ENCODE data around the gene SEPTIN7. TPM values are rescaled to one million over a fixed set of nuclear protein-coding genes. Genes with fewer than 3 reads are reported as not detected.

The SEPTIN7 gene
- total and polyA plus RNA-seq, 4 donors, result 270 to 357 (median 314) TPM

GRCh38 chr7:35799846-35800717 lies 775 bp upstream of the SEPTIN7 start:
- ATAC-seq (ENCODE audit: low FRiP score) (peak; percentile 90), DNase-seq (peak; percentile 93 to 95)
- Histone ChIP-seq H3K9me3 (ENCODE audit: control insufficient read depth, low read length) (no peaks in the 10 kb centered on the region), H3K27ac (ENCODE audit: low read depth in 1 of 2, low read length in 2 of 2) (peak overlapping the region; percentile 77 to 85), H3K4me1 (ENCODE audit: control insufficient read depth in 1 of 2, insufficient read depth in 2 of 2, low read length in 2 of 2) (peaks cover 0 to 4% of the 10 kb centered on the region in 2 donors), H3K27me3 (ENCODE audit: control insufficient read depth in 1 of 2, insufficient read depth in 2 of 2, low read length in 1 of 2) (no peaks in the 10 kb centered on the region), H3K36me3 (ENCODE audit: control insufficient read depth in 1 of 2, insufficient read depth in 2 of 2, low read length in 1 of 2) (no peaks in the 10 kb centered on the region), H3K4me3 (ENCODE audit: low read length in 2 of 2) (peak overlapping the region; percentile 14 to 75)
- intact Hi-C loops (cut with DNase I), result loop anchor here (5.0 to 10.0 kb wide), 4 partner anchors 37 to 315 kb away; no protein-coding TSS in a partner anchor
- WGBS, 2 donors, result 1% methylated on average over 37 of the region's 37 CpGs

DNA sequence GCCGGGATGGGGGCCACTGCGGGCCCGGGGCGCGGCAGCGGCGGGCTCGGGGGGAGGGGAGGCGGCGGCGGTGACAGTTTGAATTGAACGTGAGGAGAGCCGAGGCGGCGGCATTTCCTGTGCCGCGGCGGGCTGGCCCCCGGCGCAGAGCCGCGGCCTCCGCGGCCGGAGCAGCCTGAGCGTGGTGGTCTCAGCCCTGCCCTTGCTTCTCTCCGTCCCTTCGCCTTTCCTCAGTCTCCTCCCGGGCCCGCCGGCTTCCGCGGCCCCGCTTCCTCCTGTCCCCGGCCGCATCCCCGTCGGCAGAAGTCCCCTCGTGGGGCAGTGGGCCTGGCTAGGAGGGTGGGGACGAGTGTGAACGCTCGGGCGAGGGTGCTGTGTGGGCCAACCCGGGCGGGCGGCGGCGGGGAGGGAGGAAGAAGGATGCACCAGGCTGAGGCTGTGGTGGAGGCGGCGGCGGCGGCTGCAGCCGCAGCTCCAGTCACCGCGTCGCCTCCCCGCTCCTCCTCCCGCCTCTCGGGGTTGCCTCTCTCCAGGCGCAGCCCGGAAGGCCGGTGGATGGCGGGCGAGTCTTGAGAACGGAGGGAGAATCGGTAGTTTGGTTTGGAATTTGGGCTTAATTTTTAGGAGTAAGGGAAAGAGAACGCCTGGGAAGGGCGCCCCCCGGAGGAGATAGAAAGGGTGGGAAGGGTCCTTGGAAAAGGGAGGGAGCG lies 690 bp downstream of the SEPTIN7 start:
- Histone ChIP-seq H3K9me3 (ENCODE audit: control insufficient read depth, low read length) (no peaks in the 10 kb centered on the region), H3K27me3 (ENCODE audit: control insufficient read depth in 1 of 2, insufficient read depth in 2 of 2, low read length in 1 of 2) (no peaks in the 10 kb centered on the region), H3K27ac (ENCODE audit: low read depth in 1 of 2, low read length in 2 of 2) (peak overlapping the region; percentile 65 to 74), H3K4me3 (ENCODE audit: low read length in 2 of 2) (peak overlapping the region; percentile 66 to 69), H3K36me3 (ENCODE audit: control insufficient read depth in 1 of 2, insufficient read depth in 2 of 2, low read length in 1 of 2) (no peaks in the 10 kb centered on the region), H3K4me1 (ENCODE audit: control insufficient read depth in 1 of 2, insufficient read depth in 2 of 2, low read length in 2 of 2) (peaks cover 0 to 4% of the 10 kb centered on the region in 2 donors)
- intact Hi-C loops (cut with DNase I), result loop anchor here in 1 of 2 donors (5.0 kb wide), 2 partner anchors 36 to 84 kb away; no protein-coding TSS in a partner anchor
- WGBS, 2 donors, result 0% methylated on average over 56 to 70 of the region's 70 CpGs
- DNase-seq (peak; percentile 85 to 91), ATAC-seq (ENCODE audit: low FRiP score) (peak; percentile 66)

GRCh38 chr7:35802102-35802466 lies 1.2 kb downstream of the SEPTIN7 start:
- Histone ChIP-seq H3K27ac (ENCODE audit: low read depth in 1 of 2, low read length in 2 of 2) (peak overlapping the region; percentile 65 to 74), H3K9me3 (ENCODE audit: control insufficient read depth, low read length) (no peaks in the 10 kb centered on the region), H3K4me3 (ENCODE audit: low read length in 2 of 2) (peak overlapping the region; percentile 66 to 69), H3K36me3 (ENCODE audit: control insufficient read depth in 1 of 2, insufficient read depth in 2 of 2, low read length in 1 of 2) (no peaks in the 10 kb centered on the region), H3K27me3 (ENCODE audit: control insufficient read depth in 1 of 2, insufficient read depth in 2 of 2, low read length in 1 of 2) (no peaks in the 10 kb centered on the region), H3K4me1 (ENCODE audit: control insufficient read depth in 1 of 2, insufficient read depth in 2 of 2, low read length in 2 of 2) (peaks cover 0 to 4% of the 10 kb centered on the region in 2 donors)
- WGBS, 2 donors, result 0 to 1% methylated on average over 4 of the region's 4 CpGs
- intact Hi-C loops (cut with DNase I), result loop anchor here in 1 of 2 donors (5.0 kb wide), 2 partner anchors 35 to 85 kb away; no protein-coding TSS in a partner anchor
- ATAC-seq (ENCODE audit: low FRiP score) (no peak), DNase-seq (no peak)

DNA sequence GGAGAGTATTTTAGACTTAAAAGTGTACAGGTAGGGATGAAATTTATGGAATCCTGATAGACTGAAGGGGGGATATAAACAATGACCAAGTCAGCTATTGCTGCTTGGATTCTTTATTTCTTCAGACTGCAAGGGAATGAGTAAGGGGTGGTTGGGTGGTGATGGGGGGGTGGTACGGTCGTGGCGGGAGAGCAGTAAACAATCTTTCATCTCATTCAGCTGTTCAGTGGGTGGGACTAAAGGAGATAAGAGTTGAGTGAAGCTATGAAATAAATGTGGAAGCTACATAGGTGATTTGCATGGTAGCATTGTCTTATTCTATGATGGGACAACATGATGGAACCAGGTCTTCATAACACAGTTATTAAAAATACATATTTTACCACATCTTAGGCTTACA lies 1.8 kb downstream of the SEPTIN7 start:
- H3K27me3 ChIP-seq (ENCODE audit: control insufficient read depth in 1 of 2, insufficient read depth in 2 of 2, low read length in 1 of 2), result no peaks in the 10 kb centered on the region
- peak overlapping the region in 1 of 2 donors; percentile 20 for H3K27ac ChIP-seq (ENCODE audit: low read depth in 1 of 2, low read length in 2 of 2)
- H3K9me3 ChIP-seq (ENCODE audit: control insufficient read depth, low read length), result no peaks in the 10 kb centered on the region
- DNase-seq (no peak), ATAC-seq (ENCODE audit: low FRiP score) (no peak)
- 6 to 7% methylated on average over 3 of the region's 3 CpGs for WGBS, 2 donors
- peaks cover 0 to 4% of the 10 kb centered on the region in 2 donors for H3K4me1 ChIP-seq (ENCODE audit: control insufficient read depth in 1 of 2, insufficient read depth in 2 of 2, low read length in 2 of 2)
- intact Hi-C loops (cut with DNase I), result loop anchor here in 1 of 2 donors (5.0 kb wide), 2 partner anchors 35 to 85 kb away; no protein-coding TSS in a partner anchor
- peak overlapping the region; percentile 40 to 66 for H3K4me3 ChIP-seq (ENCODE audit: low read length in 2 of 2)
- no peaks in the 10 kb centered on the region for H3K36me3 ChIP-seq (ENCODE audit: control insufficient read depth in 1 of 2, insufficient read depth in 2 of 2, low read length in 1 of 2)

GRCh38 chr7:35804231-35804970 lies 3.5 kb downstream of the SEPTIN7 start:
- no peak overlapping the region for H3K4me3 ChIP-seq (ENCODE audit: low read length in 2 of 2)
- intact Hi-C loops (cut with DNase I), result loop anchor here in 1 of 2 donors (5.0 kb wide), 2 partner anchors 33 to 87 kb away; no protein-coding TSS in a partner anchor
- H3K27me3 ChIP-seq (ENCODE audit: control insufficient read depth in 1 of 2, insufficient read depth in 2 of 2, low read length in 1 of 2), result no peaks in the 10 kb centered on the region
- H3K36me3 ChIP-seq (ENCODE audit: control insufficient read depth in 1 of 2, insufficient read depth in 2 of 2, low read length in 1 of 2), result no peaks in the 10 kb centered on the region
- H3K27ac ChIP-seq (ENCODE audit: low read depth in 1 of 2, low read length in 2 of 2), result no peak overlapping the region
- WGBS, 2 donors, result 90 to 93% methylated on average over 10 of the region's 10 CpGs
- DNase-seq (no peak), ATAC-seq (ENCODE audit: low FRiP score) (no peak)
- no peaks in the 10 kb centered on the region for H3K9me3 ChIP-seq (ENCODE audit: control insufficient read depth, low read length)
- H3K4me1 ChIP-seq (ENCODE audit: control insufficient read depth in 1 of 2, insufficient read depth in 2 of 2, low read length in 2 of 2), result peaks cover 0 to 7% of the 10 kb centered on the region in 2 donors

DNA sequence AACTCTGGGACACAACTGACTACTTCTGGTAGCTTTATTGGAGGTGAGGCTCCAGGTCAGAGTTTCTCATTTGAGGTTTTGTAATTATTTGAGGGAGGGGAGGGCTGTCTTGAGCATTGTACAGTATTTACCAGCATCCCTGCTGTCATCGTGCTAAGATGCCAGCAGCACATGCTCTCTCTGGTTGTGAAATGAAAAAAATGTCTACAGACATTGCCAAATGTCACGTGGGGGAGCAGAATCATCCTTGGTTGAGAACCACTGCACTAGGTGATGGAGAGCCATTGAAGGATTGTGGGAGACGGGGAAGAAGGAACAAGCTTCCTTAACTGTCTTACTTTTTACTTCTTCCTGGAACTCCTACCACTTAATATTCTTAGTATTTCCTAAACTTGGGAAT lies 5.0 kb downstream of the SEPTIN7 start:
- peak overlapping the region in 1 of 2 donors; percentile 33 for H3K27ac ChIP-seq (ENCODE audit: low read depth in 1 of 2, low read length in 2 of 2)
- intact Hi-C loops (cut with DNase I), result no loop called here
- peaks cover 0 to 7% of the 10 kb centered on the region in 2 donors for H3K4me1 ChIP-seq (ENCODE audit: control insufficient read depth in 1 of 2, insufficient read depth in 2 of 2, low read length in 2 of 2)

DNA sequence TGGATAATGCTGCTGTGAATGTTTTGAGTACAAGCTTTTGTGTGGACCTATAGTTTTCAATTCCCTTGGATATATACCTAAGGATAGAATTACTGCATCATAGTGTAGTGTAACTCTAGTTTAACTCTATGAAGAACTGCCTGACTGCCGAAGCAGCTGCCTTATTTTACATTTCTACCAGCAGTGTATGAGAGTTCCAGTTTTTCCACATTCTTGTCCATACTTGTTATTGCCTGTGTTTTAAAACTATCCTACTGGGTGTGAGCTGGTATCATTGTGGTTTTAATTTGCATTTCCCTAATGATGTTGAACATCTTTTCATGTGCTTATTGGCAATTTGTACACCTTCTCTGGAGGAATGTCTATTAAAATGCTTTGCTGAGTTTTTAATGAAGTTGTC lies 15.7 kb downstream of the SEPTIN7 start:
- Histone ChIP-seq H3K9me3 (ENCODE audit: control insufficient read depth, low read length) (no peaks in the 10 kb centered on the region), H3K4me3 (ENCODE audit: low read length in 2 of 2) (no peak overlapping the region), H3K4me1 (ENCODE audit: control insufficient read depth in 1 of 2, insufficient read depth in 2 of 2, low read length in 2 of 2) (no peaks in the 10 kb centered on the region), H3K36me3 (ENCODE audit: control insufficient read depth in 1 of 2, insufficient read depth in 2 of 2, low read length in 1 of 2) (no peaks in the 10 kb centered on the region), H3K27me3 (ENCODE audit: control insufficient read depth in 1 of 2, insufficient read depth in 2 of 2, low read length in 1 of 2) (no peaks in the 10 kb centered on the region), H3K27ac (ENCODE audit: low read depth in 1 of 2, low read length in 2 of 2) (no peak overlapping the region)
- 87 to 92% methylated on average over 1 of the region's 1 CpG for WGBS, 2 donors
- DNase-seq, result no peak
- intact Hi-C loops (cut with DNase I), result no loop called here
- ATAC-seq (ENCODE audit: low FRiP score), result no peak

More for the DNA sequence above, 5.0 kb downstream of the SEPTIN7 start:
- no peak for DNase-seq
- Histone ChIP-seq H3K36me3 (ENCODE audit: control insufficient read depth in 1 of 2, insufficient read depth in 2 of 2, low read length in 1 of 2) (no peaks in the 10 kb centered on the region), H3K4me3 (ENCODE audit: low read length in 2 of 2) (no peak overlapping the region), H3K9me3 (ENCODE audit: control insufficient read depth, low read length) (no peaks in the 10 kb centered on the region), H3K27me3 (ENCODE audit: control insufficient read depth in 1 of 2, insufficient read depth in 2 of 2, low read length in 1 of 2) (no peaks in the 10 kb centered on the region)
- ATAC-seq (ENCODE audit: low FRiP score), result no peak
- WGBS, 2 donors, result 40 to 42% methylated on average over 3 of the region's 3 CpGs

GRCh38 chr7:35817181-35817580 lies 16.3 kb downstream of the SEPTIN7 start:
- H3K36me3 ChIP-seq (ENCODE audit: control insufficient read depth in 1 of 2, insufficient read depth in 2 of 2, low read length in 1 of 2), result no peaks in the 10 kb centered on the region
- ATAC-seq (ENCODE audit: low FRiP score) (no peak), DNase-seq (no peak)
- no peaks in the 10 kb centered on the region for H3K9me3 ChIP-seq (ENCODE audit: control insufficient read depth, low read length)
- H3K4me1 ChIP-seq (ENCODE audit: control insufficient read depth in 1 of 2, insufficient read depth in 2 of 2, low read length in 2 of 2), result no peaks in the 10 kb centered on the region
- no peak overlapping the region for H3K4me3 ChIP-seq (ENCODE audit: low read length in 2 of 2)
- intact Hi-C loops (cut with DNase I), result no loop called here
- H3K27me3 ChIP-seq (ENCODE audit: control insufficient read depth in 1 of 2, insufficient read depth in 2 of 2, low read length in 1 of 2), result no peaks in the 10 kb centered on the region
- no peak overlapping the region for H3K27ac ChIP-seq (ENCODE audit: low read depth in 1 of 2, low read length in 2 of 2)
- WGBS, 2 donors, result 87 to 88% methylated on average over 2 of the region's 2 CpGs

Data from aorta (tissue), 5 donors.